Body of pancreas (tissue), 4 donors: ENCODE data around the gene GLCCI1.

Experiments
- POLR2A ChIP-seq, 3 donors: fragments of 450-650 bp; IDR thresholded peaks; one replicate each; pipeline ENCODE4 v1.6.1; 2016; ENCODE audit warnings: antibody characterized with exemption in 3 of 3, mild to moderate bottlenecking in 2 of 3
- TF ChIP-seq, protein P1 (sequence below), 7 experiments: fragments of 450-650 bp in 4 of 7; fragments of 200-600 bp in 3 of 7; sonication (generic) in 3 of 7; IDR thresholded peaks; one replicate each; pipeline ENCODE4 v1.5.1; 2016 to 2019; ENCODE audit warnings: antibody characterized with exemption in 7 of 7

DNA sequence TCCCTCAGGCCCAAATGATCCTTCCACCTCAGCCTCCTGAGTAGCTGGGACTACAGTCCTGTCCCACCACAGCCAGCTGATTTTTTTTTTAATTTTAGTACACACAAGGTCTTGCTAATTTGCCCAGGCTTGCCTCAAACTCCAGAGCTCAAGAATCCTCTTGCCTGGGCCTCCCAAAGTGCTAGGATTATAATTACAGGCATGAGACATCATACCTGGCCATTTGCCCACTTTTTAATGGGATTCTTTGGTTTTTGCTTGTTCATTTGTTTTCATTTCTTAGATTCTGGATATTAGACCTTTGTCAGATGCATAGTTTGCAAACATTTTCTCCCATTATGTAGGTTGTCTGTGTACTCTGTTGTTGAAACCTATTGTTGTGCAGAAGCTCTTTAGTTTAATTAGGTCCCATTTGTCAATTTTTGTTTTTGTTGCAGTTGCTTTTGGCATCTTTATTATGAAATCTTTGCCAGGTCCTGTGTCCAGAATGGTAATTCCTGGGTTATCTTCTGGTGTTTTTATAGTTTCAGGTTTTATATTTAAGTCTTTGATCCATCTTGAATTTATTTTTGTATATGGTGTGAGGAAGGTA is 95.2 kb downstream of the GLCCI1 start:
- TF ChIP-seq, protein P1, sequence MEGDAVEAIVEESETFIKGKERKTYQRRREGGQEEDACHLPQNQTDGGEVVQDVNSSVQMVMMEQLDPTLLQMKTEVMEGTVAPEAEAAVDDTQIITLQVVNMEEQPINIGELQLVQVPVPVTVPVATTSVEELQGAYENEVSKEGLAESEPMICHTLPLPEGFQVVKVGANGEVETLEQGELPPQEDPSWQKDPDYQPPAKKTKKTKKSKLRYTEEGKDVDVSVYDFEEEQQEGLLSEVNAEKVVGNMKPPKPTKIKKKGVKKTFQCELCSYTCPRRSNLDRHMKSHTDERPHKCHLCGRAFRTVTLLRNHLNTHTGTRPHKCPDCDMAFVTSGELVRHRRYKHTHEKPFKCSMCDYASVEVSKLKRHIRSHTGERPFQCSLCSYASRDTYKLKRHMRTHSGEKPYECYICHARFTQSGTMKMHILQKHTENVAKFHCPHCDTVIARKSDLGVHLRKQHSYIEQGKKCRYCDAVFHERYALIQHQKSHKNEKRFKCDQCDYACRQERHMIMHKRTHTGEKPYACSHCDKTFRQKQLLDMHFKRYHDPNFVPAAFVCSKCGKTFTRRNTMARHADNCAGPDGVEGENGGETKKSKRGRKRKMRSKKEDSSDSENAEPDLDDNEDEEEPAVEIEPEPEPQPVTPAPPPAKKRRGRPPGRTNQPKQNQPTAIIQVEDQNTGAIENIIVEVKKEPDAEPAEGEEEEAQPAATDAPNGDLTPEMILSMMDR (IDR thresholded peaks at IDR 0.05), result no peak
- TF ChIP-seq POLR2A (IDR thresholded peaks at IDR 0.05), result no peak
